Upper lobe of left lung (tissue), 6 donors: ENCODE measurements around the gene HSPG2. TPM values are rescaled to one million over a fixed set of nuclear protein-coding genes. Genes with fewer than 3 reads are reported as not detected.
"Not testable (repeated sequence)": the region's sequence is repeated elsewhere in the genome, so short reads cannot be mapped to it uniquely, and the experiment has no call there.

Experiments used
- ATAC-seq, 2 donors: fragments of 200-7000 bp; cut with Tn5 transposase; one replicate each; pipeline ENCODE4 v1.9.1; 2022; ENCODE audit warnings: mild to moderate bottlenecking in 2 of 2, moderate library complexity in 2 of 2; ENCODE audit not compliant: low FRiP score in 2 of 2
- DNase-seq, 2 donors: peaks; one replicate each; pipeline ENCODE4 v3.0.0-alpha.2; 2019 to 2020
- H3K27ac ChIP-seq, 4 donors: fragments of 200-600 bp; sonication (generic); one replicate each; pipeline ENCODE4 v1.5.1; 2016 to 2019
- H3K27me3 ChIP-seq, 4 donors: fragments of 200-600 bp; sonication (generic); one replicate each; pipeline ENCODE4 v1.5.1; 2017 to 2019
- H3K36me3 ChIP-seq, 4 donors: fragments of 200-600 bp; sonication (generic); one replicate each; pipeline ENCODE4 v1.5.1; 2016 to 2019
- H3K4me1 ChIP-seq, 4 donors: fragments of 200-600 bp; sonication (generic); one replicate each; pipeline ENCODE4 v1.5.1; 2018 to 2019
- H3K4me3 ChIP-seq, 4 donors: fragments of 200-600 bp; sonication (generic); one replicate each; pipeline ENCODE4 v1.5.1; 2017 to 2019; ENCODE audit warnings: mild to moderate bottlenecking in 2 of 4, moderate library complexity in 1 of 4
- H3K9me3 ChIP-seq, 4 donors: fragments of 200-600 bp; sonication (generic); one replicate each; pipeline ENCODE4 v1.5.1; 2018 to 2019
- CTCF ChIP-seq, 6 experiments: fragments of 450-650 bp in 4 of 6; fragments of 200-600 bp in 2 of 6; sonication (generic) in 2 of 6; IDR thresholded peaks; one replicate each; pipeline ENCODE4 v1.5.1; 2016 to 2019; ENCODE audit warnings: antibody characterized with exemption in 6 of 6
- EP300 ChIP-seq, 4 donors: sonication (generic); formaldehyde crosslinking; IDR thresholded peaks; one replicate each; pipeline ENCODE4 v1.5.1; 2017; ENCODE audit warnings: antibody characterized with exemption in 4 of 4, control low read depth in 2 of 4
- POLR2A ChIP-seq, 4 donors: fragments of 450-650 bp; IDR thresholded peaks; one replicate each; pipeline ENCODE4 v1.5.1; 2016 to 2017; ENCODE audit warnings: antibody characterized with exemption in 4 of 4, mild to moderate bottlenecking in 2 of 4
- POLR2AphosphoS5 ChIP-seq, 2 donors: sonication (generic); formaldehyde crosslinking; IDR thresholded peaks; one replicate each; pipeline ENCODE4 v1.5.1; 2017; ENCODE audit warnings: antibody characterized with exemption in 2 of 2
- WGBS, 2 donors: methylation state at CpG; one replicate each; pipeline ENCODE4 v1.1.5; 2017 to 2018; 5-methylcytosine and 5-hydroxymethylcytosine counted together
- total RNA-seq, 6 donors: library from RNA; depleted of rRNA in 4 of 6; stranded (reverse); fragments of >200 nt in 4 of 6; gene quantifications; one replicate each; pipeline versions ENCODE4 v1.1.0 to v1.2.1, GENCODE V29; 2016 to 2021
- donor health status: DM: no; HTN: no; CAD: no; lungs with moderate emphysema.
- donor health status: DM: no; HTN: yes; CAD: no; lungs with severe emphysema.

HSPG2 gene
- total RNA-seq: 100 to 1,000 TPM; 104 to 433 (median 227) TPM

- Histone ChIP-seq H3K36me3 (no peaks in the 10 kb centered on the region), H3K9me3 (no peaks in the 10 kb centered on the region), H3K27me3 (no peaks in the 10 kb centered on the region), H3K27ac (peak within 1 kb of the TSS; percentile 83 to 88 (median 86)), H3K4me1 (peaks cover 56 to 78% (median 63%) of the 10 kb centered on the region in 4 donors), H3K4me3 (peak within 1 kb of the TSS; percentile 20 to 83 (median 76))
- DNase-seq (no peak), ATAC-seq (no peak)
- TF ChIP-seq CTCF (IDR thresholded peaks at IDR 0.05) (no peak), POLR2A (IDR thresholded peaks at IDR 0.05) (no peak), POLR2AphosphoS5 (IDR thresholded peaks at IDR 0.05) (no peak), EP300 (IDR thresholded peaks at IDR 0.05) (no peak)
- WGBS, 2 donors: no CpG with 5 or more reads among the region's 52 CpGs
Measured at GRCh38 chr1:21937034-21937371, at the start of gene HSPG2. TSS of gene HSPG2 (minus strand) at chr1:21937310. CDS start at chr1:21937217, 93 bp downstream.

GRCh38 chr1:21986386-21986785 is 49.3 kb upstream of the HSPG2 start:
- H3K27me3 ChIP-seq, H3K36me3 ChIP-seq, DNase-seq, H3K27ac ChIP-seq, H3K4me3 ChIP-seq, H3K4me1 ChIP-seq, H3K9me3 ChIP-seq: not testable (repeated sequence)
- ATAC-seq: peak in 1 of 2 donors; percentile 10
- 86 to 87% methylated on average over 5 to 9 of the region's 12 CpGs for WGBS, 2 donors

- H3K9me3 ChIP-seq, H3K27ac ChIP-seq, DNase-seq, H3K4me1 ChIP-seq, H3K36me3 ChIP-seq, ATAC-seq, H3K27me3 ChIP-seq, H3K4me3 ChIP-seq: not testable (repeated sequence)
- WGBS, 2 donors: 50% methylated on average over 2 of the region's 5 CpGs; no CpG with 5 or more reads in 1 of the 2 donors
Measured at GRCh38 chr1:21985893-21986292, 48.8 kb upstream of the HSPG2 start.

- not testable (repeated sequence) for ATAC-seq, H3K36me3 ChIP-seq
- WGBS, 2 donors: 69 to 73% methylated on average over 5 to 7 of the region's 15 CpGs
Measured at GRCh38 chr1:21983539-21983938, 46.4 kb upstream of the HSPG2 start.

GRCh38 chr1:21982122-21982521 is 45.0 kb upstream of the HSPG2 start:
- not testable (repeated sequence) for H3K36me3 ChIP-seq, ATAC-seq, H3K9me3 ChIP-seq, H3K4me3 ChIP-seq, H3K4me1 ChIP-seq, DNase-seq, H3K27ac ChIP-seq, H3K27me3 ChIP-seq
- WGBS, 2 donors: 82 to 89% methylated on average over 6 of the region's 6 CpGs

More at GRCh38 chr1:21983539-21983938, 46.4 kb upstream of the HSPG2 start:
- not testable (repeated sequence) for H3K4me3 ChIP-seq, H3K27me3 ChIP-seq, H3K9me3 ChIP-seq, DNase-seq, H3K27ac ChIP-seq, H3K4me1 ChIP-seq

- H3K27me3 ChIP-seq, H3K4me3 ChIP-seq, DNase-seq, H3K9me3 ChIP-seq, H3K36me3 ChIP-seq, H3K27ac ChIP-seq, H3K4me1 ChIP-seq, ATAC-seq: not testable (repeated sequence)
- WGBS, 2 donors: 43% methylated on average over 1 of the region's 4 CpGs; no CpG with 5 or more reads in 1 of the 2 donors
Measured at GRCh38 chr1:21981253-21981652, 44.1 kb upstream of the HSPG2 start.

GRCh38 chr1:21980515-21981220 is 43.6 kb upstream of the HSPG2 start:
- not testable (repeated sequence) for H3K9me3 ChIP-seq, H3K4me1 ChIP-seq, ATAC-seq, H3K4me3 ChIP-seq, H3K36me3 ChIP-seq, H3K27me3 ChIP-seq, DNase-seq, H3K27ac ChIP-seq
- WGBS, 2 donors: 70 to 78% methylated on average over 7 to 8 of the region's 21 CpGs

- DNase-seq, H3K36me3 ChIP-seq, ATAC-seq, H3K9me3 ChIP-seq, H3K4me1 ChIP-seq, H3K4me3 ChIP-seq, H3K27me3 ChIP-seq, H3K27ac ChIP-seq: not testable (repeated sequence)
- WGBS, 2 donors: 94 to 96% methylated on average over 11 of the region's 11 CpGs
Measured at GRCh38 chr1:21978209-21978608, 41.1 kb upstream of the HSPG2 start.

- ATAC-seq: not testable (repeated sequence)
- 93 to 95% methylated on average over 9 of the region's 9 CpGs for WGBS, 2 donors
Measured at GRCh38 chr1:21976703-21977239, 39.7 kb upstream of the HSPG2 start, which contains the start of gene CELA3B. TSS of gene CELA3B (plus strand) at chr1:21977022. CDS start at chr1:21977040, 18 bp downstream.

GRCh38 chr1:21975296-21975695 is 38.2 kb upstream of the HSPG2 start:
- ATAC-seq, H3K36me3 ChIP-seq, H3K4me3 ChIP-seq, H3K27me3 ChIP-seq, DNase-seq, H3K4me1 ChIP-seq, H3K27ac ChIP-seq, H3K9me3 ChIP-seq: not testable (repeated sequence)
- WGBS, 2 donors: 93% methylated on average over 9 of the region's 9 CpGs

More at GRCh38 chr1:21976703-21977239, 39.7 kb upstream of the HSPG2 start, which contains the start of gene CELA3B:
- not testable (repeated sequence) for H3K9me3 ChIP-seq, H3K36me3 ChIP-seq, H3K27ac ChIP-seq, H3K27me3 ChIP-seq, H3K4me1 ChIP-seq, H3K4me3 ChIP-seq, DNase-seq

GRCh38 chr1:21974699-21975098 is 37.6 kb upstream of the HSPG2 start:
- WGBS, 2 donors: 40 to 61% methylated on average over 6 of the region's 6 CpGs
- DNase-seq: peak in 1 of 2 donors; percentile 50
- not testable (repeated sequence) for H3K36me3 ChIP-seq, H3K27ac ChIP-seq, H3K4me1 ChIP-seq, H3K27me3 ChIP-seq, H3K4me3 ChIP-seq, H3K9me3 ChIP-seq
- ATAC-seq: peak; percentile 35 to 79

- not testable (repeated sequence) for H3K27me3 ChIP-seq, H3K9me3 ChIP-seq, H3K4me1 ChIP-seq, H3K4me3 ChIP-seq, H3K27ac ChIP-seq, H3K36me3 ChIP-seq, DNase-seq
- ATAC-seq: peak in 1 of 2 donors; percentile 31
- WGBS, 2 donors: 85 to 88% methylated on average over 7 to 8 of the region's 8 CpGs
Measured at GRCh38 chr1:21973948-21974347, 36.8 kb upstream of the HSPG2 start.
